ENCODE measurements around the gene ARL16.
A peak's percentile ranks its signal among the peaks of the same experiment; 100 is the strongest.

- TF ChIP-seq CTCF (IDR thresholded peaks at IDR 0.05; ENCODE audit: extremely low read depth in 1 of 2, insufficient read depth in 1 of 2, low read depth in 1 of 2, low read length in 2 of 2) (no peak), POLR2A (IDR thresholded peaks at IDR 0.05; ENCODE audit: low read depth, low read length) (peak; percentile 71), EZH2 (IDR thresholded peaks at IDR 0.05; ENCODE audit: borderline replicate concordance, low read depth, low read length, severe bottlenecking) (no peak), MAX (IDR thresholded peaks at IDR 0.05; ENCODE audit: insufficient read depth, insufficient read length) (peak; percentile 2), MYC (IDR thresholded peaks at IDR 0.05; ENCODE audit: low read depth, low read length) (peak; percentile 60)
These were observed at the start of gene ARL16, which contains the start of gene HGS for GRCh38 chr17:81683584-81684441.

All from endothelial cell of umbilical vein (primary cell).